ENCODE data around the gene PLCL1. TPM values are rescaled to one million over a fixed set of nuclear protein-coding genes. Genes with fewer than 3 reads are reported as not detected.

PLCL1 gene
- total RNA-seq, 4 donors from 2014 or later: 1.0 to 3.7 (median 2.6) TPM

GRCh38 chr2:198033626-198034025 lies 229.2 kb downstream of the PLCL1 start:
- WGBS, 2 donors: 68 to 74% methylated on average over 5 of the region's 5 CpGs
- no peak overlapping the region for H3K4me3 ChIP-seq (ENCODE audit: low read depth, poor library complexity, severe bottlenecking)
- no peak for DNase-seq (ENCODE audit: low spot score in 2 of 2)
- intact Hi-C loops (cut with DNase I; ENCODE audit: low total_unique reads): no loop called here
- TF ChIP-seq POLR2A (IDR thresholded peaks at IDR 0.05): no peak
- no peak for TF ChIP-seq CTCF (IDR thresholded peaks at IDR 0.05)

GRCh38 chr2:198036029-198036879 lies 231.9 kb downstream of the PLCL1 start:
- DNase-seq (ENCODE audit: low spot score in 2 of 2): no peak
- intact Hi-C loops (cut with DNase I; ENCODE audit: low total_unique reads): loop anchor here (5.0 kb wide), 1 partner anchor 379 kb away; no protein-coding TSS in a partner anchor
- no peak overlapping the region for H3K4me3 ChIP-seq (ENCODE audit: low read depth, poor library complexity, severe bottlenecking)
- WGBS, 2 donors: 0 to 84% methylated on average over 1 of the region's 1 CpG
- no peak for TF ChIP-seq POLR2A (IDR thresholded peaks at IDR 0.05)
- no peak for TF ChIP-seq CTCF (IDR thresholded peaks at IDR 0.05)

DNA sequence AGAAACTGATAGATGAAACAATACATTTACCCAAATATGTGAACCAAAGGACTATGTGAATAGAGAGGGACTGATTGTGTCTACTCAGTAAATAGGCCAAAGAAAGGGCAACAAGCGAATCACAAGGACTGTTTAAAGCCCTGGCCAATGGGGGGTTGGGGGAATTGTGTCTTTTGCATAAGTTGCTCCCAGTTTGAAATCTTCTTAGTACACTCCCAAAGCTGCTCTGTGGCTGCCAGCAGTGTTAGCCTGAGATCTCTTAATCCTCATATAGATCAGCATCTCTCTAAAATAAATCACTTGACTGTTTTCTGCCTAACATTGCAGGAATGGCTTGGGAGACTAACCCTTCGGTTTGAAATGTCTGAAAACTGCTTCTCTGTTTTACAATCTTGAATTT lies 236.4 kb downstream of the PLCL1 start:
- no peak for DNase-seq (ENCODE audit: low spot score in 2 of 2)
- TF ChIP-seq POLR2A (IDR thresholded peaks at IDR 0.05): no peak
- TF ChIP-seq CTCF (IDR thresholded peaks at IDR 0.05): no peak
- WGBS, 2 donors: 69 to 88% methylated on average over 2 of the region's 2 CpGs
- no peak overlapping the region for H3K4me3 ChIP-seq (ENCODE audit: low read depth, poor library complexity, severe bottlenecking)
- intact Hi-C loops (cut with DNase I; ENCODE audit: low total_unique reads): no loop called here

DNA sequence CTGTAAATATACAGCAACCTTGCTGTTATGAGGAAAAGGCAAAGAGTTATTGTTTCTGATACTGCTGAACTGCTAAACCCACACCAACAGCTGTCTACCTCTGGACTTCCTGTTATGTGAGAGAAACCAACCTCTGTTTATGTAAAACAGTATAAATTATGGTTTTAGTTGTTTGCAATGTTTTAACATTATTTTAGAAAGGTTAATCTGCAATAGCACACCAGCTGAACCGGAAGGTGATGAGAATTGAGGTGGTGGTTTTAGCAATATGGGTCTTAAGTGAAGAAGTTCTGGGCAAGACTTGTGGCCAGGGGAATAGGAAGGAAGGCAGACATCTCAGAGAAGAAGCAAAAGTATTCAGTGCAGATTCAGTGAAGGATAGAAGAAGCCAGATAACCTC lies 237.8 kb downstream of the PLCL1 start:
- DNase-seq (ENCODE audit: low spot score in 2 of 2): no peak
- WGBS, 2 donors: 41 to 97% methylated on average over 1 of the region's 1 CpG
- TF ChIP-seq CTCF (IDR thresholded peaks at IDR 0.05) (no peak), POLR2A (IDR thresholded peaks at IDR 0.05) (no peak)
- H3K4me3 ChIP-seq (ENCODE audit: low read depth, poor library complexity, severe bottlenecking): no peak overlapping the region
- intact Hi-C loops (cut with DNase I; ENCODE audit: low total_unique reads): no loop called here

DNA sequence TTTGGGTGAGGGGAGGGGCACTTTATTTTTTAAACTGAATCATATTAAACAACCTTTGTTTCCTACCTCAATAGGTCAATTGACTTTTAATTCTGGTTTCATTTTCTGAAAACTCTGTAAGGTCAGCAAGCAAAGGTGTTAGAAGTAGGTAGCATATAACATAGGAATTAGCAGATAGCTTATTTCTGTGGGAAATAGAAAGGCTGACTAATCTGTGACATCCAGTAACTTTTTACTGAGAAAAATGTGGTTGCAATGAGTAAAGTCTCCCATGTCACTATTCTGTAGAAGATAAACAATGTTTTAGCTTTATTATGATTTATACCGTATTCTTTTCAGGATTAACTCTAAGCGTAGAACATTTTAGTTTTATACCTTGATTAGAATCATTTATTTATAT lies 240.4 kb downstream of the PLCL1 start:
- DNase-seq (ENCODE audit: low spot score in 2 of 2): no peak
- H3K4me3 ChIP-seq (ENCODE audit: low read depth, poor library complexity, severe bottlenecking): no peak overlapping the region
- intact Hi-C loops (cut with DNase I; ENCODE audit: low total_unique reads): no loop called here
- WGBS, 2 donors: 69 to 80% methylated on average over 2 of the region's 2 CpGs
- TF ChIP-seq POLR2A (IDR thresholded peaks at IDR 0.05) (no peak), CTCF (IDR thresholded peaks at IDR 0.05) (no peak)

DNA sequence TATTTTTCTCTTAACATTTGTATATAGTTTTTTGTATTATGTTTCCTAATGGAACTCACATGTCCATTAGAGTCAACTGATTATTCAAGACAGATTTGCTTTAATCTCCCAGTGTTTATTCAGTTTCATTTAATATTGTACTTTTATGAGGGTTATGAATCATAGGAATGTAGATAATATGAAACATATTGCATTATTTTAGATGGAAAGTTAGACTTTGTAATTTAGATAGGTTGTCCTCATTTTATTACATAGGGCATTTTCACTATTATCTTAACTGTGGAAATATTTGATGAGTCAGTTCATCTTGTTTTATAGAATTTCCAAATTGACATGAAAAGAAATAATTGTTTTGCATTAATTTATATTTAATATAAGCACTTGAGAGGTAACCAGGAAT lies 240.8 kb downstream of the PLCL1 start:
- intact Hi-C loops (cut with DNase I; ENCODE audit: low total_unique reads): no loop called here

More for the DNA sequence above, 240.8 kb downstream of the PLCL1 start:
- DNase-seq (ENCODE audit: low spot score in 2 of 2): no peak
- TF ChIP-seq POLR2A (IDR thresholded peaks at IDR 0.05): no peak
- no peak for TF ChIP-seq CTCF (IDR thresholded peaks at IDR 0.05)
- H3K4me3 ChIP-seq (ENCODE audit: low read depth, poor library complexity, severe bottlenecking): no peak overlapping the region

All from lower leg skin (tissue), 4 donors.